GM11168 (cell line): ENCODE measurements around the gene POLR3K.

ENCODE experiments used
- in situ Hi-C: fragments of 300-500 bp; cut with MboI; formaldehyde crosslinking; loops from one replicate; pipeline ENCODE4 v1.12.0; 2022; ENCODE audit warnings: low sequenced_read_pairs; ENCODE audit not compliant: unreplicated experiment

Gene POLR3K

GRCh38 chr16:66309-67182, 13.1 kb upstream of the POLR3K start:
- in situ Hi-C loops: no loop called here

GRCh38 chr16:65745-66144, 12.3 kb upstream of the POLR3K start:
- in situ Hi-C loops: no loop called here

GRCh38 chr16:64914-65255, 11.5 kb upstream of the POLR3K start:
- in situ Hi-C loops: no loop called here

GRCh38 chr16:63998-64913, 10.8 kb upstream of the POLR3K start:
- in situ Hi-C loops: no loop called here

GRCh38 chr16:63466-63865, 10.1 kb upstream of the POLR3K start:
- in situ Hi-C loops: no loop called here

GRCh38 chr16:62968-63391, 9.6 kb upstream of the POLR3K start:
- in situ Hi-C loops: no loop called here

- in situ Hi-C loops: no loop called here
These were observed 9.0 kb upstream of the POLR3K start for GRCh38 chr16:62283-62967.

GRCh38 chr16:61879-62281, 8.5 kb upstream of the POLR3K start:
- in situ Hi-C loops: no loop called here

GRCh38 chr16:60929-61878, 7.8 kb upstream of the POLR3K start:
- in situ Hi-C loops: no loop called here

GRCh38 chr16:60166-60565, 6.8 kb upstream of the POLR3K start:
- in situ Hi-C loops: no loop called here

GRCh38 chr16:59440-60059, 6.1 kb upstream of the POLR3K start:
- in situ Hi-C loops: no loop called here

GRCh38 chr16:58491-59439, 5.4 kb upstream of the POLR3K start:
- in situ Hi-C loops: no loop called here

- in situ Hi-C loops: no loop called here
These were observed 4.3 kb upstream of the POLR3K start for GRCh38 chr16:57711-58110.

GRCh38 chr16:56231-56927, 3.0 kb upstream of the POLR3K start:
- in situ Hi-C loops: no loop called here

GRCh38 chr16:55571-56136, 2.2 kb upstream of the POLR3K start:
- in situ Hi-C loops: no loop called here

- in situ Hi-C loops: no loop called here
These were observed 801 bp upstream of the POLR3K start for GRCh38 chr16:54237-54581.
